NT2/D1 (cell line): ENCODE results near the gene INVS.

Experiments
- SUZ12 ChIP-seq: IDR thresholded peaks from 2 replicates; pipeline ENCODE4 v1.6.1; 2011; ENCODE audit not compliant: insufficient read length, insufficient read depth; ENCODE audit errors: extremely low read depth
- YY1 ChIP-seq: IDR thresholded peaks from 2 replicates; pipeline ENCODE4 v1.6.1; 2011; ENCODE audit not compliant: insufficient read length, insufficient read depth
- ZNF274 ChIP-seq: IDR thresholded peaks from 2 replicates; pipeline ENCODE4 v1.6.1; 2011; ENCODE audit warnings: mild to moderate bottlenecking, low read depth, low read length

DNA sequence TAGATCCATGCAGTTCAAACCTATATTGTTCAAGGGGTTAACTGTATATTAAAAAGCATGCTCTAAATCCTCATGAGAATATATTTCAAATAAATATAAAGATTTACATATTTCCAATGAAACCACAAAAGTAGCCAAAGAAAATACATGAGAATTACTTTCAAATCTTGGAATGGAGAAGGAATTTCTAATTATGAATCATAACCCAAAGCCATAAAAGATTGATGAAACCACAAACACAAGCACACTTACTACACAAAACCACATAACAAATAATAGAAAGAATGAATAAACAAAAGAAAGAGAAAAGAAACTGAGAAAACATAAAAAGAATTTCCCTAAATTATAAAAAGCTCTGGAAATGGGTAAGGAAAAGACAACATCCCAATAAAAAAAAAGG, 16.3 kb upstream of the INVS start:
- no peak for TF ChIP-seq SUZ12
- no peak for TF ChIP-seq YY1
- no peak for TF ChIP-seq ZNF274
